HG02623 (cell line): Measurements from ENCODE around the gene C6orf89.

Experiments used
- ATAC-seq: cut with Tn5 transposase; IDR thresholded peaks from one replicate; pipeline ENCODE4 v1.9.1; 2021; ENCODE audit warnings: moderate library complexity; ENCODE audit not compliant: unreplicated experiment

The C6orf89 gene

GRCh38 chr6:36885461-36886401 lies at the start of gene C6orf89:
TSS of gene C6orf89 (plus strand) at chr6:36885952. CDS start at chr6:36899445, 13,493 bp downstream.
- peak; percentile 92 for ATAC-seq

DNA sequence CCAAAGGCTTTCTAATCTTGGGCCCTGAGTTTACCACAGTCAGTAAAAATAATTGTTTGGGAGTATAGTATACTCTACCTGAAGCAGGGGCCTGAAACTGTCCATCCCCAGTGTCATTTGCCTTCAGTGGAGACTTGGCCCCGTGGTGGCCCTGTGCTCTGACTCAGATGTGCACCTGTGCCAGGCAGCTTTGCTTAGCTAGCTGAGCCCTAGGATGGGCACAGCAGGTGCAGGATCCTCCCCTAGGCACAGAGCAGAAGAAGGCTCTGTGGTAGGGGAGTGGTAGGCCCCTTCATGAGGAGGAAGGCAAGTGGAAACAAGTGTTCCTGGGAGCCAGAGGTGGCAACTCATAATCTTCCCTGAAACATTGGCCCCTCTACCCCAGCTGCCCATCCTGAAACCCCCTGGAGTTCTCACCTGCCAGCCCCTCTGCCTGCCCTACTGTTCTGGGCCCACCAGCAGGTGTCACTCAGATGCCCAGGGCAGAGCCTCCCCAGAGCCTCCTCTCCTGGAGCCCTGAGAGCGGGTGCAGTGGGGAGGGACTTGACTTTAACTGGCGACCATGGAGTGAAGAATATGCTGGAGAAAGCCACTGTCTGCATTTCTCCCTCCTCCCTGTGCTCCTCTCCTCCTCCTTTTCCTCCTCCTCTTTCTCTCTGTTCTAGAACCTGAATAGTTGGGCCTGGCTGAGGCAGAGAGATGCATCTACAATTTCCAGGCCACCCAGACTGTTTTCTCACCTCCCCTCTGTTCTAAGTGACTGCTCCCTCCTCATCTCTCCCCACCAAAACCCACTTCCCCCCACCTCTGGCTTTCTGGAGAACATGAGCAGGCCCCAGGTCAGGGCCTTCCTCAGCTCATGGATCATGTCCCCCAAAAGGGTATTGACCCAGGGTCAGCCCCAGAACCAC lies 49.4 kb upstream of the C6orf89 start:
- no peak for ATAC-seq

DNA sequence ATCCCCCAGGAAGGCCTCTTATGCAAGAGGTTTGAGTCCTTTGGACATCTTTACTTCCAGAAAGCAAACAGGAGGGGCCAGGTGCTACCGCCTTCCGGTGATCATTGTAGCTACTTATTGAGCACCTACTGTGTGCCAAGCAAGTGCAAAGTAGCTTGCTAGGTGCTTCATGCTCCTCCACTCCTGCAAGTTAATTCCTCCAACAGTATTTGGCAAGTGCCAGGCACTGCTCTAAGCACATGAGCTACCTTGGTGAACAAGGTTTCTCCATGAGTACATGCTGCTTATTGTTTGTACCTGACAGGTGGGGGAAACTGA lies 48.8 kb upstream of the C6orf89 start:
- ATAC-seq: no peak

DNA sequence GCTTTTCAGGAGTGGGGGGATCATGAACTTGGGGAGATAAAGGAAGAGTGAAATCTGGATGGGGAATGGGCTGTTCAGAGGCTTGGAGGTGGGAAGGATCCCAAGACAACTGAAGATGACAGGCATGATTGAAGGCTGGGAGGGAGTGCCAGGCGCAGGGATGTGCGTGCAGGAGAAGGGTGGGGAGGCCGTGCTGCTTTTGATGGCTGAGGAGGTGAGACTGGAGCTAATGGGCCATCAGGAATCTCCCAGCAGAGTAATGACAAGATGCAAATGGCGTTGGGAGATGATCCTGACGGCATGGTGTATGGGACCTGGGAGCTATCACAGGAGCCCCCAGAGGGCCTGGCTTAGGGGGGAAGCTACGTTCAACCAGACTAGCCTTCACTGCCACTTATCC lies 48.1 kb upstream of the C6orf89 start:
- no peak for ATAC-seq

DNA sequence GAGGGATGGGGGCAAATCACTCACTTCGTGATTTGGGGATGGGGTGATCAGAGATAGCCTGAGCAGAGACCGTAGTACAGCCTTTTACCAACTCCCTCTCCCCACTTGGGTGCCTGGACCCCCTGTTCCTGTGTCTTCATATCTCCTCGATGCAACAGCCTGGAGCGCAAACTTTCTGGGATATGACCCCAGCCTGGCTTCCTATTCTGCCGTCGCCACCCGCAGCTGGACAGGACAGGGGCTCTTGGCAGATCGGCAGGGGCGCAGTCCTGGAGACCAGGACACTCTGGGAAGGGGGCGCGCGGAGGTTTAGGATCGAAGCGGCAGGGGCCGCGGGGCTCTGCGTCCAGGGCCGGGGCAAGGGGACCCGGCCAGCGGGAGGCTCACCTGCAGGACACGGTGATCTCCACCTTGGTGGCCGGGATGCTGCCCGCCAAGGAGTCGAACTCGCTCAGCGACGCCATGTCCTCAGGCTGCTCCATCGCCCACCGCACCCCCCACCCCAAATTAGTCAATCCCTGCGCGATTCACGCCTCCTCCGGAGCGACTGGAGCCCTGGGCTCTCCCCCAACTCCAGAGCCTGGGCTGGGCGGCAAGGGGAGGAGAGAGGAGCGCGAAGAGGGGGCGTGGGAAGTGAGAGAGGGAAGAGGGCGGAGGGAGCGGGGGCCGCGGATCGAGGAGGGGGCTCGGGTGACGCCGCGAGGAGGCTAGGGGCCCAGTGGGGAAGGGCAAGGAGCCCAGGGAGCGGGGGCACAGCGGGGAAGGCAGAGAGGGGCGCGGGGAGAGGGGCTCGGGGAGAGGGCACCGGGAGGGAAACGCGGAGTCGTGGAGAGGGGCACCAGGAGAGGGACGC lies 46.6 kb upstream of the C6orf89 start, which contains the start of gene CPNE5:
TSS of gene CPNE5 (minus strand) at position 549 of the 853 bp plus-strand sequence. CDS start at position 482, 67 bp downstream.
- ATAC-seq: no peak

GRCh38 chr6:36839749-36840431 lies 45.9 kb upstream of the C6orf89 start:
- no peak for ATAC-seq

DNA sequence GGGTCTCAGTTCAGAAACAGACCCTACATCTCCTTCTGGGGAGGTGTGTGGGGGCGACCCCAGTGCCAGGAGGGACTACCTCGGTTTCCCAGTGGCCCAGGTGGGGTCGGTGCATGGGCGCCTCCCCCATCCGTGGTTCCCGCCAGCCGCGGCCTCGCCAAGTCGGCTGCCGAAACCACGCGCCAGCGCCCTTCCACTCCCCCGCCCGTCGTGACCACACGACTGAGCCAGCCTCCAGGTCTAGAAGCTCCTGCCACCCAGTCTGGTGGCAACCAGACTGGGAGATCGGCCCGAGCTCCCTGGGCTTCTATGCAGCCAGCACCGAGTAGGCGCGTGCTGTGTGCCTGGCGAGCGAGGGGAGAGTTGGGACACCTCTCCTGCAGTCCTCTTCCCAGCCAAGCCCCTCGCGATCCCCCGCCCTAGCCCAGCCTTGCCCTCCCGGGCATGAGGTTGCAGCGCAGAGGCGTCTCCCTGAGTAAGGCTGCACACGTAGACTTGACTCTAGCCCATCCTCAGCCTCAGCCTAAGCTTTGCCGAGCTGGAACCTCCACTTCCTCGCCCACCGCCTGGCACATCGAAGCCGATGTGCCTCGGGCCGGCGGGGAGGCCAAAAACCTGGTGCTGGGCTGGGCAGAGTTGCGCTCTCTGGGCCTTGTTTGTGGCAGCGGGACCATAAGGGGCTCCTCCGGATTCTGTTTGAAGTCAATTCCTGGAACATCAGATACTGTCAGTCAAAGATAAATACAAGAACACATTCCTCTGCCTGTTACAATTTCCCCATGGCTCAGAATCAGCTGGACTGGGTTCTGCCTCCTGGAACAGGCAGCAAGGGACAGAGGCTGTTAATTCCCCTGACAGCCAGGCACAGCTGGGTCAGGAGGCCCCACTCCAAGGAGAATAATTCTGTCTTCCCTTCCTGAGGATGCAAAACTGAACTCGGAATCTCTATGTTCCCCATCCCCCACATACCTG lies 45.0 kb upstream of the C6orf89 start:
- ATAC-seq: no peak

DNA sequence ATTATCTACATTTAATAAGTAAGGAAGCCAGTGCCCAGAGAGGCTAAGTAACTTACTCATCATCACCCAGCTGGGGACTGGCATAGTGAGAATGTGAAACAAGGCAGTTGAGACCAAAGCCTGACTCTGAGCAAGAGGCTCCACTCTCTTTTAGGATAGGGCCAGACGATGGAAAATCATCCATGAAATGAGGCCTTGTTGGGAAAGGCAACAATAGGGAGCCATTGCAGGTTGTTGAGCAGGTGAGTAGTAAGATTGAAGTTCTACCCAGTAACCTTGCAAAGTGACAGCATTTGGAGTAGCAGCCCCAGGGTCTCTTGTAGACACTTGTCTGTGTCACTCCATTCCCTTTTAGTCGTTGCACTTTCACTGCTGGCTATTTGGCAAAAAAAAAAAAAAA lies 44.0 kb upstream of the C6orf89 start:
- ATAC-seq: no peak

DNA sequence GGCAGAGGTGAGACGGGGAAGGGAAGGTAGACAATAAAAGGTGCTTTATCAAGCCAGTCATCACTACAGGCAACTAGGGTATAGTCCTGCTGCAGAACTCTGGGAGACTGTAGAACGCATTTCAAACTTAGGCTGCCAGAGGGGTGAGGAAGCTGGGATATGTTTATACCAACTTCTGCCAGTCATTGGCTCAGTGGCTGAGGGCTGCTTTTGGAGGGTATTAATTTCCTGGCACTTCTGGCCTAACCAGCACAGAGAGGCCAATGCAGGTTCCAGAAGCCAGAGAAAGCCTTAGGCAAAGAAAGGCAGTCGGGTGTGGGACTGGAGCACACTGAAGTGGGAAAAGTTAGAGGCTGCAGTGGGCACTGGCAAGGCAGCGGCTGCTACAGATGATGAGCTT lies 42.6 kb upstream of the C6orf89 start:
- no peak for ATAC-seq

GRCh38 chr6:36844232-36845170 lies 41.3 kb upstream of the C6orf89 start:
- ATAC-seq: no peak

DNA sequence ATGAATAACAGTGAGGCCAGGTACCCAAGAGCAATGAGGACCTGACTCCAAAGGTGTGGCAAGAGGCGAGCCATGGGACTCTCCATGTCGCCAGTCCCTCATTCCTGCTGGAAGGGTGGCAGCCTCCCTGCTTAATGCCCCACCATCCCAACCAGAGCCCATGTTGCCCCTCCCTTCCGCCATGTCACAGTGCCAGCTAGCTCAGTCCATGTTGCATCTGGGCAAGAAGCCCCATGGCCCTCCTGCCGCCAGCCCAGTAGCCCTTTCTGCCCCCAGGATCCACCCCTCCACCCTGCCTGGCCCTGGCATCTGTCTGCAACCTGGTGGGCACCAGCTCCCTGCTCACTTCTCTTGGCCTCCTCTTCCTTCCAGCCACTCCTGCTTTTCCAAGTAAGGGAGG lies 40.5 kb upstream of the C6orf89 start:
- no peak for ATAC-seq

DNA sequence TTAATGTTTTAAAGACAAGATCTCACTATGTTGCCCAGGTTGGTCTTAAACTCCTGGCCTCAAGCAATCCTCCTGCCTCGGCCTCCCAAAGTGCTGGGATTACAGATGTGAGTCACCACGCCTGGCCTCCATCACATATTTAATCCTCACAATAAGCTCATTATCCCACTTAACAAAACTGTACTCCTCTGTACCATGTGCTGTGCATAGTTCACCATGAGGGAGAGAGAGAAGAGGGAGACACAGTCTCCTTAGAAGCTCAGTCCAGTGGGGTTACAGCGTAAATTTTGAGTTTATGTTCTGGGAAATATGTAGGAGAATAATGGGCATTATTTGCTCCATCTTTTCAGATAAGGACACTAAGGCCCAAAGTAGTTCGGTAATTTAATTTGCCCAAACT lies 38.6 kb upstream of the C6orf89 start:
- ATAC-seq: no peak

DNA sequence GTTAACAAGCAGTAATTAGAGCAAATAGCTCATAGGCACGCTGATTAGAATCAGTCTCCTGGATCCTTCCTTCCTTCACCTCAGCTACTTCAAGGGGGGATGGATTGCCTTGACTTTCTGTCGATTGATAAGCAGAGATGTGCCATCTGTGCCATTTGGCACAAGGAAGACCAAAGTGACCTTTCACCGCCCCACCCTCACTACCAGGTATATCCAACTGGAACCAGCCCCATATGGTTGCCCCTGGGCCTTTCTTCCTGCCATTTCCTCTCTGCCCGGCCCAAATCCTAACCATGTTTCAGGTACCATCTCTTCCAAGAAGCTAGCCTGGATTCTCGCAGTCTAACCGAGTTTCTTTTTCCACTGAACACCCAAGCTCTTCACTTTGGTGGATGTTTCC lies 37.8 kb upstream of the C6orf89 start:
- no peak for ATAC-seq

GRCh38 chr6:36848658-36849441 lies 36.9 kb upstream of the C6orf89 start:
- no peak for ATAC-seq

GRCh38 chr6:36850021-36850420 lies 35.7 kb upstream of the C6orf89 start:
- ATAC-seq: no peak

DNA sequence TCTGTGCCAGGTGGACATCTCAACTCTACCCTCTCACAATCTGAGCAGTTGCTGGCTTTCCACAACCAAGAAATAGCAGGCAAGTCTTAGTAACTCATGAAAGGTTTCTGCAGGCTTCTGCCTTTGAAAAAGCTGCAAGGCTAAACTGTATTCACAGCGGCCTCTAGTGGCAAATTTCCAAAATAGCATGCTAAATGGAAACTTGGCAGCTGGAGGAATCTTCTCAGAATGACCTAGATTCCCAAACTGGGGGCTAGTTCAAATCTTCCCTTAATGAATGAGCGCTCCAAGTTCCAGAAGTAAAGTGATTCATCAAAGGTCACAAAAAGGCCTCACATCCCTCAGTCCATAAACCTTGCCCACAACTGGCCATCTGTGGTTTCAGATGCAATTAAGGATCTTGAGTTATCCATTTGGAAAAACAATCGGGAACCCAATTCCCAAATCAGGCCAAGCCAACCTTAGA lies 34.6 kb upstream of the C6orf89 start:
- ATAC-seq: no peak

DNA sequence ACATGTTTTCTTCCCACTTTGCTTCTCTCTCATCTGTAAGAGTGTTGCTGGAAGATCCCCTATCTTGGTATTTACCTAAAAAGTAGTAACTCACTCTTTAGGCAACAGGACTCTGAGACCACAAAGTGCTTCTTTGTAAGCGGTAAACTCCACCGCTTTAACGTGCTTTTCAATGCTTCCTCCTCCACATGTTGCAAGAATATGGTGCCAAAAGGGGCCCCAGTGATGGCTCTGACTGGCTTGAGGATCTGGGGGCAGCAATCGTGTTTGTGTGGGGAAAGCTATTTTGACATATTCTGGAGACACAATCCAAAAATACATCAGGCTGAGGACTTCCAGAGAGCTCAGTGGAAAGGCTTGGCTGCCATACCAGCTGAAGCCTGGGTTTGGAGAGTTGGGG lies 34.1 kb upstream of the C6orf89 start:
- ATAC-seq: no peak
